ENCODE data around the gene WDR37.

Gene WDR37

GRCh38 chr10:1142596-1142995 lies 86.4 kb downstream of the WDR37 start:
- 65 to 89% methylated on average over 2 to 3 of the region's 3 CpGs for WGBS, 2 experiments
- Histone ChIP-seq H3K27ac (ENCODE audit: insufficient read depth, low read depth, low read length, poor library complexity, severe bottlenecking) (no peak overlapping the region), H3K9me3 (ENCODE audit: control insufficient read depth, low read length) (no peaks in the 10 kb centered on the region), H3K4me3 (ENCODE audit: insufficient read depth, low read depth, low read length) (no peak overlapping the region), H3K27me3 (ENCODE audit: control insufficient read depth, insufficient read depth, low read length, poor library complexity, severe bottlenecking) (no peaks in the 10 kb centered on the region), H3K36me3 (ENCODE audit: control insufficient read depth, insufficient read depth, low read length) (no peaks in the 10 kb centered on the region), H3K4me1 (ENCODE audit: control insufficient read depth, insufficient read depth, low read length) (no peaks in the 10 kb centered on the region)

GRCh38 chr10:1147810-1148209 lies 91.6 kb downstream of the WDR37 start:
- Histone ChIP-seq H3K4me1 (ENCODE audit: control insufficient read depth, insufficient read depth, low read length) (no peaks in the 10 kb centered on the region), H3K27me3 (ENCODE audit: control insufficient read depth, insufficient read depth, low read length, poor library complexity, severe bottlenecking) (no peaks in the 10 kb centered on the region), H3K4me3 (ENCODE audit: insufficient read depth, low read depth, low read length) (no peak overlapping the region), H3K36me3 (ENCODE audit: control insufficient read depth, insufficient read depth, low read length) (no peaks in the 10 kb centered on the region), H3K27ac (ENCODE audit: insufficient read depth, low read depth, low read length, poor library complexity, severe bottlenecking) (no peak overlapping the region), H3K9me3 (ENCODE audit: control insufficient read depth, low read length) (no peaks in the 10 kb centered on the region)
- WGBS, 2 experiments = 71 to 89% methylated on average over 3 to 5 of the region's 5 CpGs

- H3K4me1 ChIP-seq (ENCODE audit: control insufficient read depth, insufficient read depth, low read length) = no peaks in the 10 kb centered on the region
- H3K36me3 ChIP-seq (ENCODE audit: control insufficient read depth, insufficient read depth, low read length) = no peaks in the 10 kb centered on the region
- WGBS, 2 experiments = 91 to 93% methylated on average over 17 of the region's 17 CpGs
- H3K27me3 ChIP-seq (ENCODE audit: control insufficient read depth, insufficient read depth, low read length, poor library complexity, severe bottlenecking) = no peaks in the 10 kb centered on the region
- no peak overlapping the region for H3K27ac ChIP-seq (ENCODE audit: insufficient read depth, low read depth, low read length, poor library complexity, severe bottlenecking)
- no peaks in the 10 kb centered on the region for H3K9me3 ChIP-seq (ENCODE audit: control insufficient read depth, low read length)
- no peak overlapping the region for H3K4me3 ChIP-seq (ENCODE audit: insufficient read depth, low read depth, low read length)
These were observed 92.8 kb downstream of the WDR37 start for GRCh38 chr10:1148855-1149605.

GRCh38 chr10:1149793-1150637 lies 93.8 kb downstream of the WDR37 start:
- Histone ChIP-seq H3K27me3 (ENCODE audit: control insufficient read depth, insufficient read depth, low read length, poor library complexity, severe bottlenecking) (no peaks in the 10 kb centered on the region), H3K9me3 (ENCODE audit: control insufficient read depth, low read length) (no peaks in the 10 kb centered on the region), H3K27ac (ENCODE audit: insufficient read depth, low read depth, low read length, poor library complexity, severe bottlenecking) (no peak overlapping the region), H3K36me3 (ENCODE audit: control insufficient read depth, insufficient read depth, low read length) (no peaks in the 10 kb centered on the region), H3K4me3 (ENCODE audit: insufficient read depth, low read depth, low read length) (no peak overlapping the region), H3K4me1 (ENCODE audit: control insufficient read depth, insufficient read depth, low read length) (no peaks in the 10 kb centered on the region)
- 93% methylated on average over 23 of the region's 23 CpGs for WGBS, 2 experiments

GRCh38 chr10:1150638-1150955 lies 94.4 kb downstream of the WDR37 start:
- no peak overlapping the region for H3K4me3 ChIP-seq (ENCODE audit: insufficient read depth, low read depth, low read length)
- H3K27me3 ChIP-seq (ENCODE audit: control insufficient read depth, insufficient read depth, low read length, poor library complexity, severe bottlenecking) = no peaks in the 10 kb centered on the region
- no peaks in the 10 kb centered on the region for H3K9me3 ChIP-seq (ENCODE audit: control insufficient read depth, low read length)
- H3K4me1 ChIP-seq (ENCODE audit: control insufficient read depth, insufficient read depth, low read length) = no peaks in the 10 kb centered on the region
- H3K36me3 ChIP-seq (ENCODE audit: control insufficient read depth, insufficient read depth, low read length) = no peaks in the 10 kb centered on the region
- H3K27ac ChIP-seq (ENCODE audit: insufficient read depth, low read depth, low read length, poor library complexity, severe bottlenecking) = no peak overlapping the region
- whole genome bisulfite sequencing, 2 experiments = 92 to 94% methylated on average over 13 of the region's 13 CpGs

GRCh38 chr10:1151076-1152033 lies 95.2 kb downstream of the WDR37 start:
- no peaks in the 10 kb centered on the region for H3K4me1 ChIP-seq (ENCODE audit: control insufficient read depth, insufficient read depth, low read length)
- WGBS, 2 experiments = 89 to 92% methylated on average over 15 of the region's 15 CpGs
- no peaks in the 10 kb centered on the region for H3K9me3 ChIP-seq (ENCODE audit: control insufficient read depth, low read length)
- H3K27ac ChIP-seq (ENCODE audit: insufficient read depth, low read depth, low read length, poor library complexity, severe bottlenecking) = no peak overlapping the region
- no peaks in the 10 kb centered on the region for H3K36me3 ChIP-seq (ENCODE audit: control insufficient read depth, insufficient read depth, low read length)
- H3K4me3 ChIP-seq (ENCODE audit: insufficient read depth, low read depth, low read length) = no peak overlapping the region
- no peaks in the 10 kb centered on the region for H3K27me3 ChIP-seq (ENCODE audit: control insufficient read depth, insufficient read depth, low read length, poor library complexity, severe bottlenecking)

- H3K27me3 ChIP-seq (ENCODE audit: control insufficient read depth, insufficient read depth, low read length, poor library complexity, severe bottlenecking) = no peaks in the 10 kb centered on the region
- no peak overlapping the region for H3K27ac ChIP-seq (ENCODE audit: insufficient read depth, low read depth, low read length, poor library complexity, severe bottlenecking)
- no peaks in the 10 kb centered on the region for H3K36me3 ChIP-seq (ENCODE audit: control insufficient read depth, insufficient read depth, low read length)
- 92 to 94% methylated on average over 32 of the region's 32 CpGs for WGBS, 2 experiments
- no peaks in the 10 kb centered on the region for H3K4me1 ChIP-seq (ENCODE audit: control insufficient read depth, insufficient read depth, low read length)
- H3K4me3 ChIP-seq (ENCODE audit: insufficient read depth, low read depth, low read length) = no peak overlapping the region
- no peaks in the 10 kb centered on the region for H3K9me3 ChIP-seq (ENCODE audit: control insufficient read depth, low read length)
These were observed 96.4 kb downstream of the WDR37 start for GRCh38 chr10:1152386-1153250.

- H3K27me3 ChIP-seq (ENCODE audit: control insufficient read depth, insufficient read depth, low read length, poor library complexity, severe bottlenecking) = no peaks in the 10 kb centered on the region
- H3K4me1 ChIP-seq (ENCODE audit: control insufficient read depth, insufficient read depth, low read length) = no peaks in the 10 kb centered on the region
- WGBS, 2 experiments = 95 to 96% methylated on average over 6 of the region's 6 CpGs
- no peaks in the 10 kb centered on the region for H3K36me3 ChIP-seq (ENCODE audit: control insufficient read depth, insufficient read depth, low read length)
- H3K27ac ChIP-seq (ENCODE audit: insufficient read depth, low read depth, low read length, poor library complexity, severe bottlenecking) = no peak overlapping the region
- no peak overlapping the region for H3K4me3 ChIP-seq (ENCODE audit: insufficient read depth, low read depth, low read length)
- H3K9me3 ChIP-seq (ENCODE audit: control insufficient read depth, low read length) = no peaks in the 10 kb centered on the region
These were observed 97.1 kb downstream of the WDR37 start for GRCh38 chr10:1153251-1153763.

- Histone ChIP-seq H3K4me1 (ENCODE audit: control insufficient read depth, insufficient read depth, low read length) (no peaks in the 10 kb centered on the region), H3K27me3 (ENCODE audit: control insufficient read depth, insufficient read depth, low read length, poor library complexity, severe bottlenecking) (no peaks in the 10 kb centered on the region), H3K36me3 (ENCODE audit: control insufficient read depth, insufficient read depth, low read length) (no peaks in the 10 kb centered on the region), H3K27ac (ENCODE audit: insufficient read depth, low read depth, low read length, poor library complexity, severe bottlenecking) (no peak overlapping the region), H3K9me3 (ENCODE audit: control insufficient read depth, low read length) (no peaks in the 10 kb centered on the region), H3K4me3 (ENCODE audit: insufficient read depth, low read depth, low read length) (no peak overlapping the region)
- 65 to 68% methylated on average over 20 of the region's 20 CpGs for WGBS, 2 experiments
These were observed 97.7 kb downstream of the WDR37 start for GRCh38 chr10:1153805-1154351.
